ENCODE results near the gene CENPO.

GRCh38 chr2:24809316-24810007, 16.2 kb downstream of the CENPO start:
- TF ChIP-seq, protein P1, sequence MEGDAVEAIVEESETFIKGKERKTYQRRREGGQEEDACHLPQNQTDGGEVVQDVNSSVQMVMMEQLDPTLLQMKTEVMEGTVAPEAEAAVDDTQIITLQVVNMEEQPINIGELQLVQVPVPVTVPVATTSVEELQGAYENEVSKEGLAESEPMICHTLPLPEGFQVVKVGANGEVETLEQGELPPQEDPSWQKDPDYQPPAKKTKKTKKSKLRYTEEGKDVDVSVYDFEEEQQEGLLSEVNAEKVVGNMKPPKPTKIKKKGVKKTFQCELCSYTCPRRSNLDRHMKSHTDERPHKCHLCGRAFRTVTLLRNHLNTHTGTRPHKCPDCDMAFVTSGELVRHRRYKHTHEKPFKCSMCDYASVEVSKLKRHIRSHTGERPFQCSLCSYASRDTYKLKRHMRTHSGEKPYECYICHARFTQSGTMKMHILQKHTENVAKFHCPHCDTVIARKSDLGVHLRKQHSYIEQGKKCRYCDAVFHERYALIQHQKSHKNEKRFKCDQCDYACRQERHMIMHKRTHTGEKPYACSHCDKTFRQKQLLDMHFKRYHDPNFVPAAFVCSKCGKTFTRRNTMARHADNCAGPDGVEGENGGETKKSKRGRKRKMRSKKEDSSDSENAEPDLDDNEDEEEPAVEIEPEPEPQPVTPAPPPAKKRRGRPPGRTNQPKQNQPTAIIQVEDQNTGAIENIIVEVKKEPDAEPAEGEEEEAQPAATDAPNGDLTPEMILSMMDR (IDR thresholded peaks at IDR 0.05; ENCODE audit: low read depth, low read length) = no peak
- no peak for TF ChIP-seq EZH2phosphoT487 (IDR thresholded peaks at IDR 0.05; ENCODE audit: low read depth)

Data from OCI-LY3 (cell line).